HepG2 (cell line): ENCODE results near the gene SPRED2. TPM values are rescaled to one million over a fixed set of nuclear protein-coding genes. Genes with fewer than 3 reads are reported as not detected.

ENCODE experiments used
- ATF7 ChIP-seq, 2 experiments: fragments of 450-650 bp in 1 of 2; sonication (generic) in 1 of 2; formaldehyde crosslinking in 1 of 2; IDR thresholded peaks; 2 replicates each; pipeline versions ENCODE4 v1.4.0 to v1.6.1; 2016 to 2020; ENCODE audit warnings: antibody characterized with exemption in 1 of 2, mild to moderate bottlenecking in 1 of 2, missing genetic modification reagents in 1 of 2
- ATF7-NPFF ChIP-seq: sonication (generic); formaldehyde crosslinking; IDR thresholded peaks from 2 replicates; pipeline ENCODE4 v1.8.1; 2023; ENCODE audit warnings: mild to moderate bottlenecking, low read depth, missing genetic modification reagents, moderate library complexity
- DNMT1 ChIP-seq: sonication (generic); formaldehyde crosslinking; IDR thresholded peaks from 2 replicates; pipeline ENCODE4 v1.5.1; 2020; ENCODE audit warnings: mild to moderate bottlenecking, missing genetic modification reagents
- ETV6 ChIP-seq: sonication (generic); formaldehyde crosslinking; conservative IDR thresholded peaks from 2 replicates; pipeline ENCODE4 v1.4.0; 2020; ENCODE audit warnings: missing genetic modification reagents
- GPN1 ChIP-seq: sonication (generic); formaldehyde crosslinking; IDR thresholded peaks from 2 replicates; pipeline ENCODE4 v1.5.1; 2020; ENCODE audit warnings: missing genetic modification reagents, borderline replicate concordance
- HDAC2 ChIP-seq: sonication (generic); formaldehyde crosslinking; IDR thresholded peaks from 2 replicates; pipeline ENCODE4 v1.4.0; 2020; ENCODE audit warnings: missing genetic modification reagents
- HNRNPLL ChIP-seq: fragments of 200-400 bp; formaldehyde crosslinking; IDR thresholded peaks from 2 replicates; pipeline ENCODE4 v1.6.1; 2017; ENCODE audit warnings: mild to moderate bottlenecking, low read depth, low read length; ENCODE audit not compliant: poor library complexity, severe bottlenecking
- MAFK ChIP-seq, 2 experiments: IDR thresholded peaks in 1 of 2; conservative IDR thresholded peaks in 1 of 2; 2 replicates each; pipeline ENCODE4 v1.6.1; 2011; ENCODE audit warnings: improper control_type of control experiment in 2 of 2, low read length in 2 of 2
- MED8 ChIP-seq: sonication (generic); formaldehyde crosslinking; IDR thresholded peaks from 2 replicates; pipeline ENCODE4 v1.8.1; 2023; ENCODE audit warnings: mild to moderate bottlenecking, missing genetic modification reagents; ENCODE audit not compliant: insufficient replicate concordance
- TP53 ChIP-seq: sonication (generic); formaldehyde crosslinking; conservative IDR thresholded peaks from 2 replicates; pipeline ENCODE4 v1.4.0; 2020; ENCODE audit warnings: missing genetic modification reagents
- ZMAT3 ChIP-seq: sonication (generic); formaldehyde crosslinking; conservative IDR thresholded peaks from 2 replicates; pipeline ENCODE4 v1.7.0; 2021; ENCODE audit warnings: missing genetic modification reagents
- ZNF124 ChIP-seq: sonication (generic); formaldehyde crosslinking; IDR thresholded peaks from 2 replicates; pipeline ENCODE4 v1.4.0; 2020; ENCODE audit warnings: missing genetic modification reagents
- ZNF224 ChIP-seq: sonication (generic); formaldehyde crosslinking; IDR thresholded peaks from 2 replicates; pipeline ENCODE4 v1.5.0; 2020; ENCODE audit warnings: mild to moderate bottlenecking, missing genetic modification reagents
- ZNF3 ChIP-seq: IDR thresholded peaks from 2 replicates; pipeline ENCODE4 v1.7.0; 2017; ENCODE audit warnings: inconsistent platforms
- ZNF777 ChIP-seq: sonication (generic); formaldehyde crosslinking; IDR thresholded peaks from 2 replicates; pipeline ENCODE4 v1.4.0; 2020; ENCODE audit warnings: missing genetic modification reagents
- polyA plus RNA-seq, 8 experiments: library from polyadenylated mRNA; depleted of rRNA in 3 of 8; stranded (reverse) in 7 of 8; unstranded in 1 of 8; fragments of >200 nt; fragmentation: Illumina TruSeq in 4 of 8; extraction: Trizol in 4 of 8; gene quantifications; 2 replicates each; pipeline versions ENCODE4 v1.2.1 to v1.2.3, GENCODE V29; 2011 to 2016; ENCODE audit warnings: low read depth in 4 of 8, missing spikeins in 1 of 8, mixed read lengths in 1 of 8; ENCODE audit not compliant: insufficient read depth in 1 of 8
- total RNA-seq, 5 experiments: library from RNA; depleted of rRNA; stranded (reverse); fragments of >200 nt; fragmentation: Illumina TruSeq; extraction: Trizol; gene quantifications; 2 replicates each; pipeline ENCODE4 v1.2.3, GENCODE V29; 2016; ENCODE audit warnings: low read depth in 1 of 5
- TF ChIP-seq, protein P1 (sequence below): sonication (generic); formaldehyde crosslinking; IDR thresholded peaks from 2 replicates; pipeline ENCODE4 v1.9.0; 2021; ENCODE audit warnings: mild to moderate bottlenecking, missing genetic modification reagents
- TF ChIP-seq, protein P2 (sequence below): sonication (generic); formaldehyde crosslinking; IDR thresholded peaks from 2 replicates; pipeline ENCODE4 v1.9.0; 2022; ENCODE audit warnings: low read depth, missing genetic modification reagents
- TF ChIP-seq, protein P3 (sequence below): IDR thresholded peaks from 2 replicates; pipeline ENCODE4 v1.6.1; 2016; ENCODE audit warnings: missing biosample characterization, missing genetic modification reagents, low read depth

SPRED2 gene
- total and polyA plus RNA-seq, 2 of the 13 experiments (the other 11 are each of a cell fraction or from before 2014, with no cell fraction given), result 13.0 to 37.0 TPM

DNA sequence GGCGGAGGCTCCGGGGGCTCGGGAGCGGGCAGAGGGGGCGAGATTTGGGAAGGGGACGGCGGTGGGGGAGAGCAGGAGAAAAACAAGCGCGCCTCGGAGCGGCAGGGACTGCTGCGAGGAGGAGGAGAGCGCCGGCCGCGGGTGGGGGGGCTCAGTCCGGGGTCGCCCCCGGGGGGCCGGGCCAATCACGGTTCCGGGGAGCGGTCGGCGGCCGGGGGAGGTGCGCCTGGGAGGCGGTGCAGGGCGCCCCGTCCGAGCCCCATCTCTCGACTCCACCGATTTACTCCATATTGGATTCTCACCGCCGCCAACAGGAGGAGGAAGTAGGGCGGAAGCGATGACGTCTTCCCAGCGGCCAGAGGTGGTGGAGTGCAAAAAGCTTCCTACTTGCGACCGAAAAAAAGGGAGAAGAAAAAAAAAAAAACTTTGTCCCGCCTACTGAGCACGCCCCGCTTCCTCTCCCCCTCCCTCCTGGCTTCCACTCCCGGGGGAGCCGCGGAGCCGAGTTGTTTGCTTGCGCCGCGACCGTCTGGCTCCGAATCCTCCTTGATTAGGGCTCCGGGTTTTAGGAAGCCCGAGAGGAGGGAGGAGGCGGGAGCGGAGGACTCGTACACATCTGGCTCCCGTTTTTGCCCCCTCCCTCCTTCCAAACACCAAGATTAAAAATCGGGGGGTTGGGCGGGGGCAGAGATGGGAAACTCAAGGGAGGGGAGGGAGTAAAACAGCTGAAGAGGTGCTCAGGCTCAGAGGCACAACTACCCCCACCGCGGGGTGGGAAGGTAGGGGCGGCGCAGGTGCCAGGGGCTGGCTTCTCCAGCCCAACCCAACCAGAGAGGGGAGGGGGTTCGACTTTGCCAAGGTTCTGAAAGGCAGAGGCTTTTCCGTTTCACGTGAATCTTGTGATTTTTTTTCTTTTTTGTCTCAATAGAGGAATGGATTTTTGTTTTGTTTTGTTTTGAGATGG, at the start of gene SPRED2 (continued):
- TF ChIP-seq DNMT1 (CRISPR knock-in tag) (peak; percentile 59), ZMAT3 (0 out of 2 replicates have a peak, but pooled peaks have one; percentile 87), ATF7-NPFF (CRISPR knock-in tag) (peak; percentile 45; the same call in 1 of the 2 replicates), ZNF3 (CRISPR knock-in tag) (0 out of 2 replicates have a peak, but pooled peaks have one; percentile 32), ZNF124 (CRISPR knock-in tag) (peak; percentile 86; the same call in 1 of the 2 replicates), TP53 (CRISPR knock-in tag) (no peak), MAFK (conservative IDR thresholded peaks at IDR 0.05 in 1 of 2, IDR thresholded peaks at IDR 0.05 in 1 of 2; ENCODE audit: low read length in 2 of 2) (0 out of 4 replicates have a peak, but pooled peaks of 1 of the 2 experiments have one; percentile 5), GPN1 (CRISPR knock-in tag) (no peak), MED8 (CRISPR knock-in tag) (peak; percentile 70), HNRNPLL (peak; percentile 78), ATF7 (IDR thresholded peaks at IDR 0.05) (peak; percentile 96), ATF7 (CRISPR knock-in tag; IDR thresholded peaks at IDR 0.05) (peak; percentile 97), ZNF224 (CRISPR knock-in tag) (0 out of 2 replicates have a peak, but pooled peaks have one; percentile 70), ZNF777 (CRISPR knock-in tag) (peak; percentile 46; the same call in 1 of the 2 replicates), ETV6 (CRISPR knock-in tag) (peak; percentile 100), HDAC2 (peak; percentile 88)
- TF ChIP-seq, protein P1, sequence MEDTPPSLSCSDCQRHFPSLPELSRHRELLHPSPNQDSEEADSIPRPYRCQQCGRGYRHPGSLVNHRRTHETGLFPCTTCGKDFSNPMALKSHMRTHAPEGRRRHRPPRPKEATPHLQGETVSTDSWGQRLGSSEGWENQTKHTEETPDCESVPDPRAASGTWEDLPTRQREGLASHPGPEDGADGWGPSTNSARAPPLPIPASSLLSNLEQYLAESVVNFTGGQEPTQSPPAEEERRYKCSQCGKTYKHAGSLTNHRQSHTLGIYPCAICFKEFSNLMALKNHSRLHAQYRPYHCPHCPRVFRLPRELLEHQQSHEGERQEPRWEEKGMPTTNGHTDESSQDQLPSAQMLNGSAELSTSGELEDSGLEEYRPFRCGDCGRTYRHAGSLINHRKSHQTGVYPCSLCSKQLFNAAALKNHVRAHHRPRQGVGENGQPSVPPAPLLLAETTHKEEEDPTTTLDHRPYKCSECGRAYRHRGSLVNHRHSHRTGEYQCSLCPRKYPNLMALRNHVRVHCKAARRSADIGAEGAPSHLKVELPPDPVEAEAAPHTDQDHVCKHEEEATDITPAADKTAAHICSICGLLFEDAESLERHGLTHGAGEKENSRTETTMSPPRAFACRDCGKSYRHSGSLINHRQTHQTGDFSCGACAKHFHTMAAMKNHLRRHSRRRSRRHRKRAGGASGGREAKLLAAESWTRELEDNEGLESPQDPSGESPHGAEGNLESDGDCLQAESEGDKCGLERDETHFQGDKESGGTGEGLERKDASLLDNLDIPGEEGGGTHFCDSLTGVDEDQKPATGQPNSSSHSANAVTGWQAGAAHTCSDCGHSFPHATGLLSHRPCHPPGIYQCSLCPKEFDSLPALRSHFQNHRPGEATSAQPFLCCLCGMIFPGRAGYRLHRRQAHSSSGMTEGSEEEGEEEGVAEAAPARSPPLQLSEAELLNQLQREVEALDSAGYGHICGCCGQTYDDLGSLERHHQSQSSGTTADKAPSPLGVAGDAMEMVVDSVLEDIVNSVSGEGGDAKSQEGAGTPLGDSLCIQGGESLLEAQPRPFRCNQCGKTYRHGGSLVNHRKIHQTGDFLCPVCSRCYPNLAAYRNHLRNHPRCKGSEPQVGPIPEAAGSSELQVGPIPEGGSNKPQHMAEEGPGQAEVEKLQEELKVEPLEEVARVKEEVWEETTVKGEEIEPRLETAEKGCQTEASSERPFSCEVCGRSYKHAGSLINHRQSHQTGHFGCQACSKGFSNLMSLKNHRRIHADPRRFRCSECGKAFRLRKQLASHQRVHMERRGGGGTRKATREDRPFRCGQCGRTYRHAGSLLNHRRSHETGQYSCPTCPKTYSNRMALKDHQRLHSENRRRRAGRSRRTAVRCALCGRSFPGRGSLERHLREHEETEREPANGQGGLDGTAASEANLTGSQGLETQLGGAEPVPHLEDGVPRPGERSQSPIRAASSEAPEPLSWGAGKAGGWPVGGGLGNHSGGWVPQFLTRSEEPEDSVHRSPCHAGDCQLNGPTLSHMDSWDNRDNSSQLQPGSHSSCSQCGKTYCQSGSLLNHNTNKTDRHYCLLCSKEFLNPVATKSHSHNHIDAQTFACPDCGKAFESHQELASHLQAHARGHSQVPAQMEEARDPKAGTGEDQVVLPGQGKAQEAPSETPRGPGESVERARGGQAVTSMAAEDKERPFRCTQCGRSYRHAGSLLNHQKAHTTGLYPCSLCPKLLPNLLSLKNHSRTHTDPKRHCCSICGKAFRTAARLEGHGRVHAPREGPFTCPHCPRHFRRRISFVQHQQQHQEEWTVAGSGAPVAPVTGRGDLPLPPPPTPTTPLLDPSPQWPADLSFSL (CRISPR knock-in tag), result no peak
- TF ChIP-seq, protein P2, sequence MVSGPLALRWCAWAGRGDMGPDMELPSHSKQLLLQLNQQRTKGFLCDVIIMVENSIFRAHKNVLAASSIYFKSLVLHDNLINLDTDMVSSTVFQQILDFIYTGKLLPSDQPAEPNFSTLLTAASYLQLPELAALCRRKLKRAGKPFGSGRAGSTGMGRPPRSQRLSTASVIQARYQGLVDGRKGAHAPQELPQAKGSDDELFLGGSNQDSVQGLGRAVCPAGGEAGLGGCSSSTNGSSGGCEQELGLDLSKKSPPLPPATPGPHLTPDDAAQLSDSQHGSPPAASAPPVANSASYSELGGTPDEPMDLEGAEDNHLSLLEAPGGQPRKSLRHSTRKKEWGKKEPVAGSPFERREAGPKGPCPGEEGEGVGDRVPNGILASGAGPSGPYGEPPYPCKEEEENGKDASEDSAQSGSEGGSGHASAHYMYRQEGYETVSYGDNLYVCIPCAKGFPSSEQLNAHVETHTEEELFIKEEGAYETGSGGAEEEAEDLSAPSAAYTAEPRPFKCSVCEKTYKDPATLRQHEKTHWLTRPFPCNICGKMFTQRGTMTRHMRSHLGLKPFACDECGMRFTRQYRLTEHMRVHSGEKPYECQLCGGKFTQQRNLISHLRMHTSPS (CRISPR knock-in tag), result 0 out of 2 replicates have a peak, but pooled peaks have one; percentile 22
- TF ChIP-seq, protein P3, sequence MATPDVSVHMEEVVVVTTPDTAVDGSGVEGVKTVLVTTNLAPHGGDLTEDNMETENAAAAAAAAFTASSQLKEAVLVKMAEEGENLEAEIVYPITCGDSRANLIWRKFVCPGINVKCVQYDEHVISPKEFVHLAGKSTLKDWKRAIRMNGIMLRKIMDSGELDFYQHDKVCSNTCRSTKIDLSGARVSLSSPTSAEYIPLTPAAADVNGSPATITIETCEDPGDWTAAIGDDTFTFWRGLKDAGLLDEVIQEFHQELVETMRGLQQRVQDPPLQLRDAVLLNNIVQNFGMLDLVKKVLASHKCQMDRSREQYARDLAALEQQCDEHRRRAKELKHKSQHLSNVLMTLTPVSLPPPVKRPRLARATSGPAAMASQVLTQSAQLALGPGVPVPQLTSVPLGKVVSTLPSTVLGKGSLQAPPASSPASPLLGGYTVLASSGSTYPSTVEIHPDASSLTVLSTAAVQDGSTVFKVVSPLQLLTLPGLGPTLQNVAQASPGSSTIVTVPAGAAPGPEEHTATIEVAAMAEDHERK (CRISPR knock-in tag), result 0 out of 2 replicates have a peak, but pooled peaks have one; percentile 37
